ACC112 (cell line): ENCODE results near the gene FAM193B.
"Not testable (repeated sequence)": the region's sequence is repeated elsewhere in the genome, so short reads cannot be mapped to it uniquely, and the experiment has no call there.

Experiments
- H2AFZ ChIP-seq: fragments of 200-600 bp; sonication (generic); one replicate; pipeline ENCODE4 v1.6.0; 2017; ENCODE audit warnings: antibody characterized with exemption, low read length; ENCODE audit not compliant: unreplicated experiment
- H3K27ac ChIP-seq: fragments of 200-600 bp; sonication (generic); 2 replicates; pipeline ENCODE4 v1.5.1; 2014; ENCODE audit warnings: low read depth, mild to moderate bottlenecking, antibody characterized with exemption, low read length, moderate library complexity
- H3K27me3 ChIP-seq: fragments of 200-600 bp; sonication (generic); 2 replicates; pipeline ENCODE4 v1.6.1; 2014; ENCODE audit warnings: mild to moderate bottlenecking, antibody characterized with exemption, low read length, moderate library complexity, mixed read lengths; ENCODE audit not compliant: insufficient read depth
- H3K36me3 ChIP-seq: fragments of 200-600 bp; sonication (generic); 2 replicates; pipeline ENCODE4 v1.6.1; 2016; ENCODE audit warnings: mild to moderate bottlenecking, antibody characterized with exemption, low read length, moderate library complexity, mixed read lengths; ENCODE audit not compliant: insufficient read depth
- H3K4me1 ChIP-seq: fragments of 200-600 bp; sonication (generic); one replicate; pipeline ENCODE4 v1.6.1; 2016; ENCODE audit warnings: low read length, mixed read lengths; ENCODE audit not compliant: insufficient read depth, unreplicated experiment, control insufficient read depth
- H3K4me3 ChIP-seq: fragments of 200-600 bp; sonication (generic); 2 replicates; pipeline ENCODE4 v1.5.1; 2014; ENCODE audit warnings: mild to moderate bottlenecking, low read depth, low read length
- H3K79me2 ChIP-seq: fragments of 200-600 bp; sonication (generic); one replicate; pipeline ENCODE4 v1.6.0; 2016; ENCODE audit warnings: low read length; ENCODE audit not compliant: control insufficient read depth, unreplicated experiment, insufficient read depth

Gene FAM193B

GRCh38 chr5:177491983-177492746 is 62.2 kb downstream of the FAM193B start:
- Histone ChIP-seq H3K36me3 (peaks cover 27% of the 10 kb centered on the region), H3K4me1 (peaks cover 38% of the 10 kb centered on the region), H2AFZ (no peak overlapping the region), H3K27me3 (no peaks in the 10 kb centered on the region), H3K4me3 (no peak overlapping the region), H3K79me2 (peaks cover 44% of the 10 kb centered on the region), H3K27ac (no peak overlapping the region)

GRCh38 chr5:177491429-177491945 is 62.9 kb downstream of the FAM193B start:
- H3K36me3 ChIP-seq = peaks cover 29% of the 10 kb centered on the region
- H3K27me3 ChIP-seq = no peaks in the 10 kb centered on the region
- no peak overlapping the region for H3K4me3 ChIP-seq
- H3K27ac ChIP-seq = no peak overlapping the region
- peaks cover 41% of the 10 kb centered on the region for H3K79me2 ChIP-seq
- H2AFZ ChIP-seq = no peak overlapping the region
- H3K4me1 ChIP-seq = peaks cover 38% of the 10 kb centered on the region

GRCh38 chr5:177490992-177491391 is 63.4 kb downstream of the FAM193B start:
- Histone ChIP-seq H3K27me3 (no peaks in the 10 kb centered on the region), H3K4me3 (no peak overlapping the region), H3K27ac (no peak overlapping the region), H3K79me2 (peaks cover 37% of the 10 kb centered on the region), H2AFZ (no peak overlapping the region), H3K36me3 (peaks cover 32% of the 10 kb centered on the region), H3K4me1 (peaks cover 35% of the 10 kb centered on the region)

DNA sequence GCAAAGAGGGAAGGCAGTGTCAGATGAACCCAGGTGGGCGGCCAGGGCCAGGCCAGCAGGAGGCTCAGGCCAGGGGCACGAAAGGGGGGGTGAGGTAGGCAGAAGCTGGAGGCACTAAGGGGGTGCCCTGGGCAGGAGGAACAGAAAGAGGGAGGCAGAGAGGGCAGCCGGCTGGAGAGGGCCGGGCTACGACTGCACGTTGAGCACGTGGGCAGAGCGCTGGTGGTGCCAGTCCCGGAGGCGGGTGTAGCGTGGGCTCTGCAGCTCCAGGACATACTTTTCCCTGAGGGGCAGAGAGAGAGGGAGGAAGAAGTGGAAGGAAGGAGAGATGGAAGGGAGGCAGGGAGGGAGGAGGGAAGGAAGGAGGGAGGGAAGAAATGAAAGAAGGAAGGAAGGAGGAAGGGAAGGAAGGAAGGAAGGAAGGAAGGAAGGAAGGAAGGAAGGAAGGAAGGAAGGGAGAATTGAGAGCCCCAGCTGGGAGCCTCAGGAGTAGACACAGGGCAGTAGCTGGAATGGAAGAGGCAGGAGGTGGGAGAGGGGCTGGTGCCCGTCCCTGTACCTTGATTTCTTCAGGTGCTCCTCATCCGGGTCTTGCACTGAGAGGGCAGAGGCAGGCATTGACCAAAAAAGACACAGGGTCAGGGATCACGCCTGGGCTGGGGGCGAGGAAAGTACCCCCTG is 63.9 kb downstream of the FAM193B start:
- Histone ChIP-seq H3K4me3 (no peak overlapping the region), H3K36me3 (peaks cover 32% of the 10 kb centered on the region), H3K79me2 (peaks cover 33% of the 10 kb centered on the region), H2AFZ (no peak overlapping the region), H3K4me1 (peaks cover 30% of the 10 kb centered on the region), H3K27me3 (no peaks in the 10 kb centered on the region), H3K27ac (no peak overlapping the region)

GRCh38 chr5:177489119-177489716 is 65.1 kb downstream of the FAM193B start:
- no peak overlapping the region for H3K27ac ChIP-seq
- H3K4me3 ChIP-seq = no peak overlapping the region
- peaks cover 33% of the 10 kb centered on the region for H3K79me2 ChIP-seq
- no peaks in the 10 kb centered on the region for H3K27me3 ChIP-seq
- peaks cover 32% of the 10 kb centered on the region for H3K36me3 ChIP-seq
- no peak overlapping the region for H2AFZ ChIP-seq
- H3K4me1 ChIP-seq = peaks cover 19% of the 10 kb centered on the region

DNA sequence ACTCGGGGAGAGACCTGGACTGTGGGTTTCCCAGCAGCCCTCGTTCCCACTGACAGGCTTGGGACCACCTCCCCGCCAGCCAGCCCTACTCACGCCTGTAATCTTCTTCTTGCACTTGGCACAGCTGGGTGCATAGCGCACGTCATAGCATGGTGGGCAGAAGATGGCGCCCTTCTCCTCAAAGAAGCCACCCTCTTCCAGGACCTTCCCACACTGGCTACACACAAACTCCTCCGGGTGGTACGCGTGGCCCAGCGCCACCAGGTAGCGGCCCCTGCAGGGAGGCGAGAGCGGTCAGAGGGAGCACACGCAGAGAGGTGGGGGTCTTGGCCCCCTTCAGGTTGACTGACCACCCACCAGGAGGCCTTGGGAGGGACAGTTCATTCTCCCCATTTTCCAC is 66.4 kb downstream of the FAM193B start:
- H3K27me3 ChIP-seq = no peaks in the 10 kb centered on the region
- H3K4me3 ChIP-seq = no peak overlapping the region
- no peak overlapping the region for H2AFZ ChIP-seq
- peaks cover 32% of the 10 kb centered on the region for H3K36me3 ChIP-seq
- H3K27ac ChIP-seq = no peak overlapping the region
- H3K4me1 ChIP-seq = peaks cover 7% of the 10 kb centered on the region
- peaks cover 21% of the 10 kb centered on the region for H3K79me2 ChIP-seq

- Histone ChIP-seq H3K4me3 (no peak overlapping the region), H3K27me3 (no peaks in the 10 kb centered on the region), H3K36me3 (peaks cover 29% of the 10 kb centered on the region), H3K79me2 (peaks cover 12% of the 10 kb centered on the region), H3K27ac (no peak overlapping the region), H3K4me1 (peaks cover 4% of the 10 kb centered on the region), H2AFZ (no peak overlapping the region)
These were observed 67.2 kb downstream of the FAM193B start for GRCh38 chr5:177487144-177487543.

DNA sequence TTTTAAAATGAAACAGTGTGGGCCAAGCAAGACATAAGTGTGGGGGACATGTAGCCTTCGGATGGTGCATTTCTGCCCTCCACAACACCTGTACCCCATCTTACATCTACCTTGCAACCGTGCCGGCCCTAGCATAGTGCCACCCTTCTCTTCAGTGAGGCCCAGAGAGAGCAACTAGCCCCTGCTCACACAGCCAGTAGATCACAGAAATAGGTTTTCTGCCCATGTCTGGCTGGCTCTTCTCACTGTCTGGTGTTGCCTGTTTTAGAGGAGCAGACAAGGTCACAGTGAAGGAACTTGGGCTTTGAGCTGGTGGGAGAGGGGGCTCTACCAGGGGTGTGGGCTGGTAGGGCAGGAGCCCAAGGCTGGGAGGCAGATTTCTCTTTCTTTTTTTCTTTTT is 68.1 kb downstream of the FAM193B start:
- peaks cover 27% of the 10 kb centered on the region for H3K36me3 ChIP-seq
- H3K27me3 ChIP-seq = no peaks in the 10 kb centered on the region
- H3K4me3 ChIP-seq = no peak overlapping the region
- H3K4me1 ChIP-seq = peaks cover 12% of the 10 kb centered on the region
- peaks cover 11% of the 10 kb centered on the region for H3K79me2 ChIP-seq
- no peak overlapping the region for H3K27ac ChIP-seq
- no peak overlapping the region for H2AFZ ChIP-seq

DNA sequence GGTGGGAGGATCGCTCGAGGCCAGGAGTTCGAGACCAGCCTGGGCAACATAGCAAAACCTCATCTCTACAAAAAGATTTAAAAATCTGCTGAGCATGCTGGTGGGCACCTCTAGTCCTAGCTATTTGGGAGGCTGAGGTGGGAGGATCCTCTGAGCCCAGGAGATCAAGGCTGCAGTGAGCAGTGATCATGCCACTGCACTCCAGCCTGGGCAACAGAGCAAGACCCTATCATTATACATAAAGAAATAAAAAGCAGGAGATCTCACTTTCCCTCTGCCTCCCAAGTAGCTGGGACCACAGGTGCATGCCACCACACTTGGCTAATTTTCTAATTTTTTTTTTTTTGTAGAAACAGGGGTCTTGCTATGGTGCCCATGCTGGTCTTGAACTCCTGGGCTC is 68.6 kb downstream of the FAM193B start:
- peaks cover 22% of the 10 kb centered on the region for H3K36me3 ChIP-seq
- not testable (repeated sequence) for H3K27me3 ChIP-seq, H3K27ac ChIP-seq, H3K79me2 ChIP-seq, H2AFZ ChIP-seq, H3K4me3 ChIP-seq
- H3K4me1 ChIP-seq = peaks cover 12% of the 10 kb centered on the region

DNA sequence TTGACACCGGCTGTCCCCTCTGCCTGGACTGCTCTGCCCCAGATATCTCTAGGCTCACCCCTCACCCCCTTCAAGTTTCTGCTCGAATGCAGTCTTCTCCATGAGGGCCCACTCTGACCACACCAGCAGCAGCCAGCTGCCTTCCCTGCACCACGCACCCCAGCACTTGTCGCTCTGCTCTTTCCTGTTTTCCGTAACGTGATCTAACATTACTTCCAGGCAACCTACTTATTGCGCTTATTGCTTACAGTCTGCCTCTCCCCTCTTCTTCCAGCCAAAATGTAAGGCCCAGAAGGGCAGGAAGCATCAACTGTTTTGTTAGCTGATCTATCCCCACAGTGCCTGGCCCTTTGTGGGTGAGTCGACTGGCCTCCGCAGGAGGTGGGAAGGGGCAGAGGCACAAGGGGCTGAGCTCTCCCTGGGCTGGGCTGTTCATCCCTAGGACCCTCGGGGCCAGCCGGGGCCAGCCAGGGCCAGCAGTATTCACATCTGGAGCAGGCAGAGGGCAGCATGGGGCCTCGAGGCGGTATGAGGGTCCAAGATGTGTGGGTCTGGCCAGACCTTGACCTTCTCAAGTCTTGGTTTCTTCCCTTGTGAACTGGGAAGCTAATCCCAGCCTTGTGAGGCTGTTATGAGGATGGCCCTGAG is 69.3 kb downstream of the FAM193B start:
- no peak overlapping the region for H3K27ac ChIP-seq
- peaks cover 4% of the 10 kb centered on the region for H3K79me2 ChIP-seq
- peaks cover 11% of the 10 kb centered on the region for H3K4me1 ChIP-seq
- no peak overlapping the region for H3K4me3 ChIP-seq
- no peak overlapping the region for H2AFZ ChIP-seq
- H3K36me3 ChIP-seq = peaks cover 19% of the 10 kb centered on the region
- no peaks in the 10 kb centered on the region for H3K27me3 ChIP-seq
